ENCODE data around the gene FRMD3. TPM values are rescaled to one million over a fixed set of nuclear protein-coding genes. Genes with fewer than 3 reads are reported as not detected.

The FRMD3 gene
- total RNA-seq, 1 experiment from 2014 or later = 0.55 TPM

DNA sequence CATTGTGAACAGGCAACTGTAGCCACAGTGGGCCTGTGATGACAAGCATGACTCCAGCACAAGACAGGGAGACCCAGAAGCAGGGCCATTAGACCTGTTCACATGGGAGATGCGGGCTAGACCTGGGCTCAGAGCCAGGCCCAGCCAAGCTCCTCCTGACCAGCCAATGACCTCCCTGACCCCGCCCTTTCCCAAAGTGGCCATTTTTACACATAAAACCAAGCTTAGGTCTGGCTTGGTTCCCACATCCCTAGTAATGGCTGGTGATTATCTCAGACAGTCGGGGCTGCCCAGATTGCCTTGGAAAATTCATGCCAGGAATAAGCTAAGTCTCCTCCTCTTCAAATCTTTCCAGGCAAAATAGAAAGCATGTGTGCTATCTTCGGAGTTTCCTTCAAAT is 94.1 kb downstream of the FRMD3 start:
- Histone ChIP-seq H3T11ph (ENCODE audit: low read length) (no peak overlapping the region), H3K4me1 (ENCODE audit: insufficient read depth, low read length) (no peaks in the 10 kb centered on the region), H3K18ac (ENCODE audit: insufficient read length, low read depth, low read length) (no peak overlapping the region), H2BK120ac (ENCODE audit: low read depth, low read length, poor library complexity, severe bottlenecking) (no peak overlapping the region), H2AFZ (ENCODE audit: low read length) (no peak overlapping the region), H3K9ac (ENCODE audit: extremely low read depth, insufficient read length, low read length) (no peak overlapping the region), H2BK15ac (ENCODE audit: low read depth, low read length) (no peak overlapping the region), H4K91ac (ENCODE audit: insufficient read length, low read depth, low read length) (no peak overlapping the region), H2BK12ac (ENCODE audit: insufficient read length, low read depth, low read length) (no peak overlapping the region), H3K79me2 (ENCODE audit: insufficient read depth, low read length) (no peaks in the 10 kb centered on the region), H3K4me2 (ENCODE audit: insufficient read depth, insufficient read length, low read length) (no peak overlapping the region), H2BK20ac (ENCODE audit: low read depth, low read length, poor library complexity, severe bottlenecking) (no peak overlapping the region), H3K27me3 (ENCODE audit: insufficient read depth, low read length) (no peaks in the 10 kb centered on the region), H4K20me1 (ENCODE audit: control insufficient read depth, insufficient read depth, insufficient read length) (no peaks in the 10 kb centered on the region), H3K79me1 (ENCODE audit: insufficient read depth, low read depth, low read length, poor library complexity, severe bottlenecking) (no peaks in the 10 kb centered on the region), H3K56ac (ENCODE audit: insufficient read length, low read depth, low read length) (no peak overlapping the region), H3K4ac (ENCODE audit: low read depth, low read length) (no peak overlapping the region), H3K23me2 (ENCODE audit: insufficient read length, low read depth, low read length, poor library complexity, severe bottlenecking) (no peaks in the 10 kb centered on the region), H3K9me3 (ENCODE audit: control insufficient read depth, low read depth, low read length) (no peaks in the 10 kb centered on the region), H4K8ac (replicated peaks; ENCODE audit: insufficient read length, low read depth, low read length) (no peak overlapping the region), H2AK5ac (ENCODE audit: insufficient read length, low read length) (no peak overlapping the region), H2BK5ac (ENCODE audit: insufficient read length, low read length) (no peak overlapping the region), H3K27ac (ENCODE audit: insufficient read length, low read depth, low read length) (no peak overlapping the region), H3K23ac (ENCODE audit: insufficient read length, low read depth, low read length) (no peak overlapping the region), H3K14ac (ENCODE audit: insufficient read depth, low read length) (no peak overlapping the region), H4K5ac (ENCODE audit: insufficient read length, low read depth, low read length) (no peak overlapping the region)
- Mint-ChIP-seq H3K4me1 (no peaks in the 10 kb centered on the region), H3K36me3 (ENCODE audit: insufficient read depth in 1 of 3, low read depth in 3 of 3) (no peaks in the 10 kb centered on the region), H3K27me3 (ENCODE audit: low read depth) (no peaks in the 10 kb centered on the region), H3K4me3 (no peak overlapping the region), H3K9me3 (no peaks in the 10 kb centered on the region), H3K27ac (no peak overlapping the region)
- WGBS (ENCODE audit: extremely low coverage, insufficient read length, low lambda C conversion rate) = no CpG with 5 or more reads among the region's 4 CpGs
- TF ChIP-seq, protein P1, sequence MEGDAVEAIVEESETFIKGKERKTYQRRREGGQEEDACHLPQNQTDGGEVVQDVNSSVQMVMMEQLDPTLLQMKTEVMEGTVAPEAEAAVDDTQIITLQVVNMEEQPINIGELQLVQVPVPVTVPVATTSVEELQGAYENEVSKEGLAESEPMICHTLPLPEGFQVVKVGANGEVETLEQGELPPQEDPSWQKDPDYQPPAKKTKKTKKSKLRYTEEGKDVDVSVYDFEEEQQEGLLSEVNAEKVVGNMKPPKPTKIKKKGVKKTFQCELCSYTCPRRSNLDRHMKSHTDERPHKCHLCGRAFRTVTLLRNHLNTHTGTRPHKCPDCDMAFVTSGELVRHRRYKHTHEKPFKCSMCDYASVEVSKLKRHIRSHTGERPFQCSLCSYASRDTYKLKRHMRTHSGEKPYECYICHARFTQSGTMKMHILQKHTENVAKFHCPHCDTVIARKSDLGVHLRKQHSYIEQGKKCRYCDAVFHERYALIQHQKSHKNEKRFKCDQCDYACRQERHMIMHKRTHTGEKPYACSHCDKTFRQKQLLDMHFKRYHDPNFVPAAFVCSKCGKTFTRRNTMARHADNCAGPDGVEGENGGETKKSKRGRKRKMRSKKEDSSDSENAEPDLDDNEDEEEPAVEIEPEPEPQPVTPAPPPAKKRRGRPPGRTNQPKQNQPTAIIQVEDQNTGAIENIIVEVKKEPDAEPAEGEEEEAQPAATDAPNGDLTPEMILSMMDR (conservative IDR thresholded peaks at IDR 0.05) = no peak
- DNase-seq = no peak

Measured in H9 (cell line).